ENCODE data around the gene CERS6. TPM values are rescaled to one million over a fixed set of nuclear protein-coding genes. Genes with fewer than 3 reads are reported as not detected.

The CERS6 gene
- total and polyA plus RNA-seq, 4 donors, result 4.2 to 20.4 (median 10.1) TPM

DNA sequence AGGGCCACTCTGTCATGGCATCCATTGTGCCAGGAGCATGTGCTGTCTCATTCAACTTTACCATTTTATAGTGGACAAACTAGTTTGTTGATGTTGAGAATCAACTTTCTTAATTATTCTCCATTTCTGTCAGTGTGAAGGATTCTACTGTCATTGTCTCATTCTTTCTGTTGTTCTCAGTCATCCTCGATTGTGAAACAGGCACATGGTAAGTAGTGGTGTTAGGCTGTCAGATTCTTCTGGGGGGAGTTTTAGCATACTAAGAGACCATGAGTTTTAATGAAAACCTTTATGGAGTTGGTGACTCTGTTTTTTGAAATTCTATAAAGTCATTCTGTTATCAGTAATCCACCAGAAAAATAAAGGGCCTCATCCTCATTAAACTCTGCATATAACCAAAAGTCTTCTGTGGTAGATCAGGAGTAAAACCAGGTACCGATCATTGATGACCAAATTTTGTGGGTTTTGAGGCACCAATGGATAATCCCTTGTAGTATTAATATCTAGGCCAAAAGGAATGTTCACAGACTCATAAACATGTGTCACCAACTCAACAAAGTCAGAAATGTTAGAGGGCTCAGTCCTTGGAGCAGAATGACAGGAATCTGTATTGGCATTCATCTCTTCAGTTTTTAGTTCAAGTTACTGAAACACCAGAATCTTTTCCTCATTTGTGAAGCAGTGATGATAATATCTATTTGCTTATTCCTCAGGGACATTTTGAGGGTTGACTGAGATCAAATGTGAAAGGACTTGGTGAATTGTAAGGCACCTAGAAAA, 73.2 kb downstream of the CERS6 start:
- no peak for DNase-seq (ENCODE audit: low spot score)
- Histone ChIP-seq H3K9me3 (ENCODE audit: control insufficient read depth in 4 of 4, low read length in 3 of 4) (no peaks in the 10 kb centered on the region), H3K4me3 (ENCODE audit: low read depth in 1 of 3, low read length in 3 of 3) (no peak overlapping the region), H3K36me3 (ENCODE audit: control insufficient read depth in 4 of 4, insufficient read depth in 3 of 4, low read depth in 1 of 4, low read length in 3 of 4) (no peaks in the 10 kb centered on the region), H3K27me3 (ENCODE audit: control insufficient read depth in 4 of 4, insufficient read depth in 4 of 4, low read length in 3 of 4) (no peaks in the 10 kb centered on the region), H3K4me1 (ENCODE audit: control insufficient read depth in 4 of 4, insufficient read depth in 4 of 4, low read length in 3 of 4) (no peaks in the 10 kb centered on the region), H3K9ac (ENCODE audit: low read depth in 1 of 2, low read length in 2 of 2) (no peak overlapping the region), H3K27ac (ENCODE audit: low read depth in 1 of 2, low read length in 2 of 2) (no peak overlapping the region)
- WGBS, result 93% methylated on average over 2 of the region's 2 CpGs
- TF ChIP-seq FOXA2 (IDR thresholded peaks at IDR 0.05), result no peak
- TF ChIP-seq, protein P1, sequence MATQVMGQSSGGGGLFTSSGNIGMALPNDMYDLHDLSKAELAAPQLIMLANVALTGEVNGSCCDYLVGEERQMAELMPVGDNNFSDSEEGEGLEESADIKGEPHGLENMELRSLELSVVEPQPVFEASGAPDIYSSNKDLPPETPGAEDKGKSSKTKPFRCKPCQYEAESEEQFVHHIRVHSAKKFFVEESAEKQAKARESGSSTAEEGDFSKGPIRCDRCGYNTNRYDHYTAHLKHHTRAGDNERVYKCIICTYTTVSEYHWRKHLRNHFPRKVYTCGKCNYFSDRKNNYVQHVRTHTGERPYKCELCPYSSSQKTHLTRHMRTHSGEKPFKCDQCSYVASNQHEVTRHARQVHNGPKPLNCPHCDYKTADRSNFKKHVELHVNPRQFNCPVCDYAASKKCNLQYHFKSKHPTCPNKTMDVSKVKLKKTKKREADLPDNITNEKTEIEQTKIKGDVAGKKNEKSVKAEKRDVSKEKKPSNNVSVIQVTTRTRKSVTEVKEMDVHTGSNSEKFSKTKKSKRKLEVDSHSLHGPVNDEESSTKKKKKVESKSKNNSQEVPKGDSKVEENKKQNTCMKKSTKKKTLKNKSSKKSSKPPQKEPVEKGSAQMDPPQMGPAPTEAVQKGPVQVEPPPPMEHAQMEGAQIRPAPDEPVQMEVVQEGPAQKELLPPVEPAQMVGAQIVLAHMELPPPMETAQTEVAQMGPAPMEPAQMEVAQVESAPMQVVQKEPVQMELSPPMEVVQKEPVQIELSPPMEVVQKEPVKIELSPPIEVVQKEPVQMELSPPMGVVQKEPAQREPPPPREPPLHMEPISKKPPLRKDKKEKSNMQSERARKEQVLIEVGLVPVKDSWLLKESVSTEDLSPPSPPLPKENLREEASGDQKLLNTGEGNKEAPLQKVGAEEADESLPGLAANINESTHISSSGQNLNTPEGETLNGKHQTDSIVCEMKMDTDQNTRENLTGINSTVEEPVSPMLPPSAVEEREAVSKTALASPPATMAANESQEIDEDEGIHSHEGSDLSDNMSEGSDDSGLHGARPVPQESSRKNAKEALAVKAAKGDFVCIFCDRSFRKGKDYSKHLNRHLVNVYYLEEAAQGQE (IDR thresholded peaks at IDR 0.05), result no peak

DNA sequence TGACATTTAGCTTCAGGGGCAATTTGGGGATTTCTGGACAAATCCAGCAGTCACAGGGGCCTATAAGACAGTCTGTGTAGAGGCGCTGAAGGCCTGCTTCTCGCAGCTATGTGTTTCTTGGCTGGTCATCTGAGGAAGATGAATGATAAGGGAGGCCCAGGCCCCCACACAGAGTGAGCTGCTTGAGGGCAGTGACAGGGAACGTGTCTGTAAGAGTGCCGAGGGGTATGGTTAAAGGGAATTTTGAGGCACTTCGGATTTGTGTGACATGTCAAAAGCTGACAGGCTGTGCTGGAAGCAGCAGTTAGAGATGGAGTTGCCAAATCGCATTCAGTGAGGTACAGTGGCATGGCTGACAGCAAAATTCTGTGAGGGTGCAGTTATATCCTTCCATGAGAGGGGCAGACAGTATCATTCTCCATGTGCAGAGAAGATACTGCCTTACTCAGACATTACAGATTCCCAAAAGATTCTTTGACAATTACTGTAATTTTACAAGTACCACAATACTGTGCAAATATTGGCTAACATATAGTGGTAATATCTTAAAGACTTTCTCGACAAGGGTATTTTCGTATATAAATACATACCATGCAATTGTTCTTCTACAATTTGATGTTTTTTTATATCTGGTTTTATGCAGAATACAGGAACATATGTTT, 74.0 kb downstream of the CERS6 start:
- DNase-seq (ENCODE audit: low spot score), result no peak
- H3K9me3 ChIP-seq (ENCODE audit: control insufficient read depth in 4 of 4, low read length in 3 of 4), result no peaks in the 10 kb centered on the region
- H3K4me3 ChIP-seq (ENCODE audit: low read depth in 1 of 3, low read length in 3 of 3), result no peak overlapping the region
- TF ChIP-seq GABPA (IDR thresholded peaks at IDR 0.05 in 1 of 2, conservative IDR thresholded peaks at IDR 0.05 in 1 of 2) (no peak), FOXA2 (IDR thresholded peaks at IDR 0.05) (no peak), YY1 (IDR thresholded peaks at IDR 0.05) (no peak), EGR1 (IDR thresholded peaks at IDR 0.05; ENCODE audit: low read depth in 2 of 2) (no peak), RAD21 (IDR thresholded peaks at IDR 0.05) (no peak), FOXA1 (IDR thresholded peaks at IDR 0.05) (no peak), SP1 (IDR thresholded peaks at IDR 0.05) (no peak), RXRA (IDR thresholded peaks at IDR 0.05) (no peak)
- TF ChIP-seq, protein P2, sequence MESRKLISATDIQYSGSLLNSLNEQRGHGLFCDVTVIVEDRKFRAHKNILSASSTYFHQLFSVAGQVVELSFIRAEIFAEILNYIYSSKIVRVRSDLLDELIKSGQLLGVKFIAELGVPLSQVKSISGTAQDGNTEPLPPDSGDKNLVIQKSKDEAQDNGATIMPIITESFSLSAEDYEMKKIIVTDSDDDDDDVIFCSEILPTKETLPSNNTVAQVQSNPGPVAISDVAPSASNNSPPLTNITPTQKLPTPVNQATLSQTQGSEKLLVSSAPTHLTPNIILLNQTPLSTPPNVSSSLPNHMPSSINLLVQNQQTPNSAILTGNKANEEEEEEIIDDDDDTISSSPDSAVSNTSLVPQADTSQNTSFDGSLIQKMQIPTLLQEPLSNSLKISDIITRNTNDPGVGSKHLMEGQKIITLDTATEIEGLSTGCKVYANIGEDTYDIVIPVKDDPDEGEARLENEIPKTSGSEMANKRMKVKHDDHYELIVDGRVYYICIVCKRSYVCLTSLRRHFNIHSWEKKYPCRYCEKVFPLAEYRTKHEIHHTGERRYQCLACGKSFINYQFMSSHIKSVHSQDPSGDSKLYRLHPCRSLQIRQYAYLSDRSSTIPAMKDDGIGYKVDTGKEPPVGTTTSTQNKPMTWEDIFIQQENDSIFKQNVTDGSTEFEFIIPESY (IDR thresholded peaks at IDR 0.05), result no peak
- TF ChIP-seq, protein P3, sequence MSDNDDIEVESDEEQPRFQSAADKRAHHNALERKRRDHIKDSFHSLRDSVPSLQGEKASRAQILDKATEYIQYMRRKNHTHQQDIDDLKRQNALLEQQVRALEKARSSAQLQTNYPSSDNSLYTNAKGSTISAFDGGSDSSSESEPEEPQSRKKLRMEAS (IDR thresholded peaks at IDR 0.05), result no peak
- 89% methylated on average over 8 of the region's 8 CpGs for WGBS
- no peaks in the 10 kb centered on the region for H3K27me3 ChIP-seq (ENCODE audit: control insufficient read depth in 4 of 4, insufficient read depth in 4 of 4, low read length in 3 of 4)
- no peak overlapping the region for H3K27ac ChIP-seq (ENCODE audit: low read depth in 1 of 2, low read length in 2 of 2)
- no peaks in the 10 kb centered on the region for H3K4me1 ChIP-seq (ENCODE audit: control insufficient read depth in 4 of 4, insufficient read depth in 4 of 4, low read length in 3 of 4)
- H3K36me3 ChIP-seq (ENCODE audit: control insufficient read depth in 4 of 4, insufficient read depth in 3 of 4, low read depth in 1 of 4, low read length in 3 of 4), result no peaks in the 10 kb centered on the region
- no peak overlapping the region for H3K9ac ChIP-seq (ENCODE audit: low read depth in 1 of 2, low read length in 2 of 2)

Data from liver (tissue), 9 donors.